HepG2 (cell line): ENCODE results near the gene ADIPOR1. TPM values are rescaled to one million over a fixed set of nuclear protein-coding genes. Genes with fewer than 3 reads are reported as not detected.
"Not testable (repeated sequence)": the region's sequence is repeated elsewhere in the genome, so short reads cannot be mapped to it uniquely, and the experiment has no call there.

Experiments
- ATAC-seq: fragments of 200-7000 bp; cut with Tn5 transposase; 3 replicates; pipeline ENCODE4 v1.9.1; 2020; ENCODE audit warnings: mild to moderate bottlenecking, moderate library complexity
- BruUV-seq: library from RNA; stranded (reverse); fragments of 400-500 nt; replicated peaks from 2 replicates; lab custom pipeline; 2021; lab: Mats Ljungman, UMichigan
- CTCF ChIA-PET: fragments of 300-600 bp; formaldehyde crosslinking; extraction: SDS; loops from one replicate; lab custom pipeline; 2021; ENCODE audit warnings: low total read pairs, inconsistent platforms, low intra/inter-chr PET ratio; lab: Yijun Ruan, JAX
- POLR2A ChIA-PET: fragments of 350-600 bp; sonication (Branson Sonifier 250); formaldehyde crosslinking; loops from one replicate; lab custom pipeline; 2020; ENCODE audit warnings: antibody characterized with exemption, inconsistent platforms; lab: Yijun Ruan, JAX
- DNase-seq: peaks from one replicate; pipeline ENCODE4 v3.0.0-alpha.2; 2015; ENCODE audit warnings: low spot score
- FAIRE-seq: peaks from 3 replicates; lab custom pipeline; 2011; peaks lifted over from hg19 to GRCh38; lab: Jason Lieb, UNC
- H2AFZ ChIP-seq: one replicate; pipeline ENCODE4 v1.6.1; 2011; ENCODE audit warnings: low read length, inconsistent platforms
- H3K27ac ChIP-seq: fragments of 300-600 bp; 3 replicates; pipeline ENCODE4 v1.8.0; 2011; ENCODE audit warnings: mixed run types, mild to moderate bottlenecking, mixed read lengths, low read length, inconsistent platforms; ENCODE audit not compliant: insufficient read depth; ENCODE audit errors: extremely low read length
- H3K27me3 ChIP-seq, 2 experiments: fragments of 200-600 bp in 1 of 2; 2 replicates in 1 of 2; 3 replicates in 1 of 2; pipeline versions ENCODE4 v1.6.0 to v1.8.0; 2011; ENCODE audit warnings: low read length in 2 of 2, mild to moderate bottlenecking in 2 of 2, moderate library complexity in 2 of 2, inconsistent platforms in 1 of 2; ENCODE audit not compliant: insufficient read depth in 2 of 2, control insufficient read depth in 1 of 2
- H3K36me3 ChIP-seq, 2 experiments: fragments of 200-600 bp in 1 of 2; replicated peaks in 1 of 2; 2 replicates in 1 of 2; 3 replicates in 1 of 2; pipeline versions ENCODE4 v1.5.1 to v1.8.0; 2011; ENCODE audit warnings: low read length in 2 of 2, inconsistent platforms in 1 of 2; ENCODE audit not compliant: insufficient read depth in 2 of 2, control insufficient read depth in 1 of 2
- H3K4me1 ChIP-seq: 2 replicates; pipeline ENCODE4 v1.5.1; 2012; ENCODE audit warnings: low read length, inconsistent platforms; ENCODE audit not compliant: insufficient read depth
- H3K4me2 ChIP-seq: 2 replicates; pipeline ENCODE4 v1.6.0; 2011; ENCODE audit warnings: low read depth, low read length, inconsistent platforms
- H3K4me3 ChIP-seq, 3 experiments: fragments of 200-600 bp in 1 of 3; sonication (generic), shearing (Covaris generic) in 1 of 3; replicated peaks in 1 of 3; 2 replicates each; pipeline ENCODE4 v1.5.1; 2011 to 2016; ENCODE audit warnings: low read length in 3 of 3, inconsistent platforms in 2 of 3, low read depth in 2 of 3, mild to moderate bottlenecking in 2 of 3, control low read depth in 1 of 3, mixed read lengths in 1 of 3; ENCODE audit not compliant: insufficient read depth in 1 of 3
- H3K79me2 ChIP-seq: one replicate; pipeline ENCODE4 v1.6.1; 2011; ENCODE audit warnings: low read length, inconsistent platforms; ENCODE audit not compliant: insufficient read depth
- H3K9ac ChIP-seq: 2 replicates; pipeline ENCODE4 v1.6.0; 2011; ENCODE audit warnings: mild to moderate bottlenecking, low read depth, low read length, inconsistent platforms; ENCODE audit not compliant: insufficient read depth
- H3K9me3 ChIP-seq: 2 replicates; pipeline ENCODE4 v1.5.1; 2012; ENCODE audit warnings: mild to moderate bottlenecking, low read length
- H4K20me1 ChIP-seq: 2 replicates; pipeline ENCODE4 v1.6.0; 2011; ENCODE audit warnings: inconsistent platforms, mild to moderate bottlenecking, low read length, moderate library complexity; ENCODE audit not compliant: insufficient read depth
- DNMT1 ChIP-seq: sonication (generic); formaldehyde crosslinking; IDR thresholded peaks from 2 replicates; pipeline ENCODE4 v1.5.1; 2020; ENCODE audit warnings: mild to moderate bottlenecking, missing genetic modification reagents
- ZFP1 ChIP-seq: IDR thresholded peaks from 2 replicates; pipeline ENCODE4 v1.6.1; 2016
- WGBS: methylation state at CpG from one replicate; pipeline ENCODE4 v1.1.6; 2017; ENCODE audit warnings: low lambda C conversion rate; 5-methylcytosine and 5-hydroxymethylcytosine counted together
- in situ Hi-C: cut with HindIII; loops from 2 replicates; pipeline ENCODE4 v1.10.0; 2017; ENCODE audit warnings: low pct_unique_long_range_greater_than_20kb; ENCODE audit not compliant: extremely low pct_ligation_motif_present
- intact Hi-C: fragments of 100-400 bp; cut with micrococcal nuclease; formaldehyde crosslinking; loops from one replicate; pipeline ENCODE4 v1.10.0; 2022; ENCODE audit not compliant: unreplicated experiment
- polyA plus RNA-seq, 8 experiments: library from polyadenylated mRNA; depleted of rRNA in 3 of 8; stranded (reverse) in 7 of 8; unstranded in 1 of 8; fragments of >200 nt; fragmentation: Illumina TruSeq in 4 of 8; extraction: Trizol in 4 of 8; gene quantifications; 2 replicates each; pipeline versions ENCODE4 v1.2.1 to v1.2.3, GENCODE V29; 2011 to 2016; ENCODE audit warnings: low read depth in 4 of 8, missing spikeins in 1 of 8, mixed read lengths in 1 of 8; ENCODE audit not compliant: insufficient read depth in 1 of 8
- total RNA-seq, 5 experiments: library from RNA; depleted of rRNA; stranded (reverse); fragments of >200 nt; fragmentation: Illumina TruSeq; extraction: Trizol; gene quantifications; 2 replicates each; pipeline ENCODE4 v1.2.3, GENCODE V29; 2016; ENCODE audit warnings: low read depth in 1 of 5
- TF ChIP-seq, protein P1 (sequence below): sonication (generic); formaldehyde crosslinking; IDR thresholded peaks from 2 replicates; pipeline ENCODE4 v1.4.0; 2020; ENCODE audit warnings: missing genetic modification reagents, borderline replicate concordance

The ADIPOR1 gene
- total and polyA plus RNA-seq, 2 of the 13 experiments (the other 11 are each of a cell fraction or from before 2014, with no cell fraction given) = 60.0 to 141 TPM

DNA sequence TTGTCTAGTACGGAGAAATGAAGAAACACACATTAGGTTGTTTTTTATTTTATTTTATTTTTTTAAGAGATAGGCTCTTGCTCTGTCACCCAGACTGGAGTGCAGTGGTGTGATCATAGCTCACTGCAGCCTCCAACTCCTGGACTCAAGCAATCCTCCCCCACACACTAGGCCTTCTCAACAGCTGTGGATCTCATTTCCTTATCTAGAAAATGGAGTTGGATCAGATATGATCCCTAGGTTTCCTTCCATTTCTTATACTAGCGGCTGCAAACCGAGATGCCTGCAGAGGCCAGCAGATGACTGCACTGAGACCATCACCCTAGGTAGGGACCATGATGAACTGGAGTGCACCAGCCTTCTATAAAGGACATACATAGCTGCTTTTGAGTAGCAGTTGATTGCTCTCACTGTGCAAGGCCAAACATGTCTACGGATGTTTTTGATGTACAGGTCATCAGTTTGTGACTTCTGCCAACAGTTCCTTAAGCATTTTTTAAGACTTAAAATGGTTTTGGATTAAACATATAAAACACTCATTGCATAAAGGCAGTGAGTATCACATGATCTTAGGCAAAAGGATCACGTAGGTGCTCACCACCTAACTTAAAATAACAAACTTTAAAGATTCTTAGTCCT lies 19.7 kb downstream of the ADIPOR1 start (continued):
- TF ChIP-seq, protein P1, sequence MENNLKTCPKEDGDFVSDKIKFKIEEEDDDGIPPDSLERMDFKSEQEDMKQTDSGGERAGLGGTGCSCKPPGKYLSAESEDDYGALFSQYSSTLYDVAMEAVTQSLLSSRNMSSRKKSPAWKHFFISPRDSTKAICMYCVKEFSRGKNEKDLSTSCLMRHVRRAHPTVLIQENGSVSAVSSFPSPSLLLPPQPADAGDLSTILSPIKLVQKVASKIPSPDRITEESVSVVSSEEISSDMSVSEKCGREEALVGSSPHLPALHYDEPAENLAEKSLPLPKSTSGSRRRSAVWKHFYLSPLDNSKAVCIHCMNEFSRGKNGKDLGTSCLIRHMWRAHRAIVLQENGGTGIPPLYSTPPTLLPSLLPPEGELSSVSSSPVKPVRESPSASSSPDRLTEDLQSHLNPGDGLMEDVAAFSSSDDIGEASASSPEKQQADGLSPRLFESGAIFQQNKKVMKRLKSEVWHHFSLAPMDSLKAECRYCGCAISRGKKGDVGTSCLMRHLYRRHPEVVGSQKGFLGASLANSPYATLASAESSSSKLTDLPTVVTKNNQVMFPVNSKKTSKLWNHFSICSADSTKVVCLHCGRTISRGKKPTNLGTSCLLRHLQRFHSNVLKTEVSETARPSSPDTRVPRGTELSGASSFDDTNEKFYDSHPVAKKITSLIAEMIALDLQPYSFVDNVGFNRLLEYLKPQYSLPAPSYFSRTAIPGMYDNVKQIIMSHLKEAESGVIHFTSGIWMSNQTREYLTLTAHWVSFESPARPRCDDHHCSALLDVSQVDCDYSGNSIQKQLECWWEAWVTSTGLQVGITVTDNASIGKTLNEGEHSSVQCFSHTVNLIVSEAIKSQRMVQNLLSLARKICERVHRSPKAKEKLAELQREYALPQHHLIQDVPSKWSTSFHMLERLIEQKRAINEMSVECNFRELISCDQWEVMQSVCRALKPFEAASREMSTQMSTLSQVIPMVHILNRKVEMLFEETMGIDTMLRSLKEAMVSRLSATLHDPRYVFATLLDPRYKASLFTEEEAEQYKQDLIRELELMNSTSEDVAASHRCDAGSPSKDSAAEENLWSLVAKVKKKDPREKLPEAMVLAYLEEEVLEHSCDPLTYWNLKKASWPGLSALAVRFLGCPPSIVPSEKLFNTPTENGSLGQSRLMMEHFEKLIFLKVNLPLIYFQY (CRISPR knock-in tag) = no peak
- TF ChIP-seq DNMT1 (CRISPR knock-in tag) (no peak), ZFP1 (CRISPR knock-in tag) (no peak)

- POLR2A ChIA-PET, H3K4me3 ChIP-seq, H3K27ac ChIP-seq, BruUV-seq, H3K36me3 ChIP-seq, H3K4me1 ChIP-seq, intact Hi-C loops, DNase-seq, H3K9me3 ChIP-seq, H3K79me2 ChIP-seq, H3K4me2 ChIP-seq, FAIRE-seq, CTCF ChIA-PET, H4K20me1 ChIP-seq, H2AFZ ChIP-seq, ATAC-seq, H3K27me3 ChIP-seq, in situ Hi-C loops, H3K9ac ChIP-seq: not testable (repeated sequence)
- WGBS = 45% methylated on average over 2 of the region's 6 CpGs
Observed at GRCh38 chr1:202936409-202936808, 21.7 kb downstream of the ADIPOR1 start.
